Measurements from ENCODE around the gene VAV1.
A peak's percentile ranks its signal among the peaks of the same experiment; 100 is the strongest.

Gene VAV1

GRCh38 chr19:6734096-6734696 lies 38.3 kb upstream of the VAV1 start:
- peaks cover 5 to 38% (median 30%) of the 10 kb centered on the region in 4 experiments for H3K4me1 ChIP-seq (ENCODE audit: control extremely low read depth in 1 of 4, control insufficient read depth in 4 of 4, insufficient read depth in 4 of 4, low read length in 3 of 4)
- POLR2A ChIA-PET, result no interaction called here
- no peak overlapping the region for H3K4me3 ChIP-seq (ENCODE audit: control insufficient read depth in 1 of 7, extremely low read depth in 1 of 7, insufficient read depth in 4 of 7, low read depth in 2 of 7, low read length in 6 of 7)
- no peak overlapping the region for H3K27ac ChIP-seq (ENCODE audit: insufficient read depth in 1 of 2, low read depth in 1 of 2, low read length in 2 of 2, poor library complexity in 1 of 2, severe bottlenecking in 2 of 2)
- DNase-seq, result no peak
- 85% methylated on average over 14 of the region's 20 CpGs for WGBS (ENCODE audit: insufficient coverage)
- H3K9me3 ChIP-seq (ENCODE audit: control extremely low read depth in 1 of 5, control insufficient read depth in 4 of 5, insufficient read depth in 2 of 5, low read depth in 1 of 5, low read length in 4 of 5), result no peaks in the 10 kb centered on the region
- CTCF ChIA-PET, result interaction anchor here (0.9 to 1.0 kb wide), 2 partner anchors 88 to 101 kb away, joined by 3 read pairs; no protein-coding TSS in a partner anchor
- H3K36me3 ChIP-seq (ENCODE audit: control insufficient read depth in 4 of 4, insufficient read depth in 4 of 4, low read length in 3 of 4), result peaks cover 2 to 31% (median 14%) of the 10 kb centered on the region in 4 experiments
- no peaks in the 10 kb centered on the region for H3K27me3 ChIP-seq (replicated peaks in 2 of 5; ENCODE audit: control insufficient read depth in 4 of 5, insufficient read depth in 5 of 5, low read length in 4 of 5)

- H3K4me1 ChIP-seq (ENCODE audit: control extremely low read depth in 1 of 4, control insufficient read depth in 4 of 4, insufficient read depth in 4 of 4, low read length in 3 of 4), result peaks cover 5 to 43% (median 38%) of the 10 kb centered on the region in 4 experiments
- peak overlapping the region in 1 of 2 experiments; percentile 98 for H3K27ac ChIP-seq (ENCODE audit: insufficient read depth in 1 of 2, low read depth in 1 of 2, low read length in 2 of 2, poor library complexity in 1 of 2, severe bottlenecking in 2 of 2)
- H3K9me3 ChIP-seq (ENCODE audit: control extremely low read depth in 1 of 5, control insufficient read depth in 4 of 5, insufficient read depth in 2 of 5, low read depth in 1 of 5, low read length in 4 of 5), result no peaks in the 10 kb centered on the region
- no peaks in the 10 kb centered on the region for H3K27me3 ChIP-seq (replicated peaks in 2 of 5; ENCODE audit: control insufficient read depth in 4 of 5, insufficient read depth in 5 of 5, low read length in 4 of 5)
- H3K36me3 ChIP-seq (ENCODE audit: control insufficient read depth in 4 of 4, insufficient read depth in 4 of 4, low read length in 3 of 4), result peaks cover 2 to 31% (median 14%) of the 10 kb centered on the region in 4 experiments
- no peak for DNase-seq
- POLR2A ChIA-PET, result no interaction called here
- peak overlapping the region in 2 of 7 experiments; percentile 77 to 93 for H3K4me3 ChIP-seq (ENCODE audit: control insufficient read depth in 1 of 7, extremely low read depth in 1 of 7, insufficient read depth in 4 of 7, low read depth in 2 of 7, low read length in 6 of 7)
- CTCF ChIA-PET, result interaction anchor here (0.9 to 3.9 kb wide), 11 partner anchors 10 to 183 kb away, joined by 3 to 22 read pairs (median 4); partner anchors contain the start of gene VAV1
- 90% methylated on average over 13 of the region's 15 CpGs for WGBS (ENCODE audit: insufficient coverage)
Measured at GRCh38 chr19:6735181-6735911, 37.2 kb upstream of the VAV1 start.

GRCh38 chr19:6736169-6736916 lies 36.2 kb upstream of the VAV1 start:
- POLR2A ChIA-PET, result no interaction called here
- CTCF ChIA-PET, result interaction anchor here (1.0 to 3.9 kb wide), 15 partner anchors 11 to 220 kb away, joined by 3 to 31 read pairs (median 5); partner anchors contain the start of gene VAV1

GRCh38 chr19:6736917-6737283 lies 35.6 kb upstream of the VAV1 start:
- peaks cover 0 to 23% (median 9%) of the 10 kb centered on the region in 4 experiments for H3K36me3 ChIP-seq (ENCODE audit: control insufficient read depth in 4 of 4, insufficient read depth in 4 of 4, low read length in 3 of 4)
- CTCF ChIA-PET, result interaction anchor here (0.6 to 3.9 kb wide), 18 partner anchors 9 to 220 kb away, joined by 3 to 31 read pairs (median 4); partner anchors contain the start of gene VAV1
- H3K4me1 ChIP-seq (ENCODE audit: control extremely low read depth in 1 of 4, control insufficient read depth in 4 of 4, insufficient read depth in 4 of 4, low read length in 3 of 4), result peaks cover 5 to 54% (median 50%) of the 10 kb centered on the region in 4 experiments
- WGBS (ENCODE audit: insufficient coverage), result 0% methylated on average over 11 of the region's 16 CpGs
- POLR2A ChIA-PET, result no interaction called here
- peak overlapping the region; percentile 77 to 93 (median 79) for H3K4me3 ChIP-seq (ENCODE audit: control insufficient read depth in 1 of 7, extremely low read depth in 1 of 7, insufficient read depth in 4 of 7, low read depth in 2 of 7, low read length in 6 of 7)
- peak overlapping the region; percentile 95 to 98 for H3K27ac ChIP-seq (ENCODE audit: insufficient read depth in 1 of 2, low read depth in 1 of 2, low read length in 2 of 2, poor library complexity in 1 of 2, severe bottlenecking in 2 of 2)
- no peaks in the 10 kb centered on the region for H3K9me3 ChIP-seq (ENCODE audit: control extremely low read depth in 1 of 5, control insufficient read depth in 4 of 5, insufficient read depth in 2 of 5, low read depth in 1 of 5, low read length in 4 of 5)
- DNase-seq, result no peak
- H3K27me3 ChIP-seq (replicated peaks in 2 of 5; ENCODE audit: control insufficient read depth in 4 of 5, insufficient read depth in 5 of 5, low read length in 4 of 5), result no peaks in the 10 kb centered on the region

More at GRCh38 chr19:6736169-6736916, 36.2 kb upstream of the VAV1 start:
- Histone ChIP-seq H3K4me3 (ENCODE audit: control insufficient read depth in 1 of 7, extremely low read depth in 1 of 7, insufficient read depth in 4 of 7, low read depth in 2 of 7, low read length in 6 of 7) (peak overlapping the region; percentile 77 to 93 (median 79)), H3K36me3 (ENCODE audit: control insufficient read depth in 4 of 4, insufficient read depth in 4 of 4, low read length in 3 of 4) (peaks cover 2 to 27% (median 14%) of the 10 kb centered on the region in 4 experiments), H3K27ac (ENCODE audit: insufficient read depth in 1 of 2, low read depth in 1 of 2, low read length in 2 of 2, poor library complexity in 1 of 2, severe bottlenecking in 2 of 2) (peak overlapping the region; percentile 95 to 98), H3K27me3 (replicated peaks in 2 of 5; ENCODE audit: control insufficient read depth in 4 of 5, insufficient read depth in 5 of 5, low read length in 4 of 5) (no peaks in the 10 kb centered on the region), H3K4me1 (ENCODE audit: control extremely low read depth in 1 of 4, control insufficient read depth in 4 of 4, insufficient read depth in 4 of 4, low read length in 3 of 4) (peaks cover 5 to 53% (median 48%) of the 10 kb centered on the region in 4 experiments), H3K9me3 (ENCODE audit: control extremely low read depth in 1 of 5, control insufficient read depth in 4 of 5, insufficient read depth in 2 of 5, low read depth in 1 of 5, low read length in 4 of 5) (no peaks in the 10 kb centered on the region)
- DNase-seq, result peak; percentile 86 to 91 (median 89)
- 27% methylated on average over 25 of the region's 25 CpGs for WGBS (ENCODE audit: insufficient coverage)

GRCh38 chr19:6737284-6737872 lies 35.1 kb upstream of the VAV1 start, which contains the start of gene GPR108:
TSS of gene GPR108 (minus strand) at chr19:6737580. CDS start at chr19:6737576, 4 bp downstream.
- H3K4me1 ChIP-seq (ENCODE audit: control extremely low read depth in 1 of 4, control insufficient read depth in 4 of 4, insufficient read depth in 4 of 4, low read length in 3 of 4), result peaks cover 5 to 54% (median 50%) of the 10 kb centered on the region in 4 experiments
- DNase-seq, result peak; percentile 100
- ChIA-PET POLR2A (interaction anchor here (0.6 to 1.9 kb wide), 4 partner anchors 17 to 131 kb away, joined by 3 to 9 read pairs (median 3); partner anchors contain the start of genes C3 and VAV1), CTCF (interaction anchor here (0.6 to 3.9 kb wide), 15 partner anchors 8 to 181 kb away, joined by 3 to 31 read pairs (median 4); partner anchors contain the start of gene VAV1)
- 0% methylated on average over 38 of the region's 55 CpGs for WGBS (ENCODE audit: insufficient coverage)
- no peaks in the 10 kb centered on the region for H3K27me3 ChIP-seq (replicated peaks in 2 of 5; ENCODE audit: control insufficient read depth in 4 of 5, insufficient read depth in 5 of 5, low read length in 4 of 5)
- H3K27ac ChIP-seq (ENCODE audit: insufficient read depth in 1 of 2, low read depth in 1 of 2, low read length in 2 of 2, poor library complexity in 1 of 2, severe bottlenecking in 2 of 2), result peak within 1 kb of the TSS; percentile 95 to 98
- H3K4me3 ChIP-seq (ENCODE audit: control insufficient read depth in 1 of 7, extremely low read depth in 1 of 7, insufficient read depth in 4 of 7, low read depth in 2 of 7, low read length in 6 of 7), result peak within 1 kb of the TSS; percentile 77 to 93 (median 79)
- H3K36me3 ChIP-seq (ENCODE audit: control insufficient read depth in 4 of 4, insufficient read depth in 4 of 4, low read length in 3 of 4), result peaks cover 0 to 19% (median 9%) of the 10 kb centered on the region in 4 experiments
- no peaks in the 10 kb centered on the region for H3K9me3 ChIP-seq (ENCODE audit: control extremely low read depth in 1 of 5, control insufficient read depth in 4 of 5, insufficient read depth in 2 of 5, low read depth in 1 of 5, low read length in 4 of 5)
